Activated CD4-positive, alpha-beta memory T cell treated with anti-CD3 and anti-CD28 coated beads, Interleukin-2, amount 10 ng/mL, durations not matched to agents 7 days and 5 days (primary cell): ENCODE data around the gene POU6F1. TPM values are rescaled to one million over a fixed set of nuclear protein-coding genes. Genes with fewer than 3 reads are reported as not detected.

Source experiments
- CTCF ChIA-PET: fragments of 350-600 bp; sonication (Branson Sonifier 250); formaldehyde crosslinking; loops from one replicate; lab custom pipeline; 2021; ENCODE audit warnings: antibody characterized with exemption, inconsistent platforms; lab: Charles Lee
- POLR2A ChIA-PET: fragments of 350-600 bp; sonication (Branson Sonifier 250); formaldehyde crosslinking; loops from one replicate; lab custom pipeline; 2021; ENCODE audit warnings: antibody characterized with exemption; lab: Charles Lee
- DNase-seq: peaks from one replicate; pipeline ENCODE4 v3.0.0-alpha.2; 2020
- H3K27ac Mint-ChIP-seq: one replicate; pipeline ENCODE4 v1.8.0; 2021; ENCODE audit warnings: mild to moderate bottlenecking, mixed read lengths
- H3K27me3 Mint-ChIP-seq: one replicate; pipeline ENCODE4 v1.8.0; 2021; ENCODE audit warnings: mixed read lengths
- H3K36me3 Mint-ChIP-seq: one replicate; pipeline ENCODE4 v1.8.0; 2021; ENCODE audit warnings: low read depth, mixed read lengths
- H3K4me1 Mint-ChIP-seq: one replicate; pipeline ENCODE4 v1.8.0; 2021; ENCODE audit warnings: mixed read lengths
- H3K4me3 Mint-ChIP-seq: one replicate; pipeline ENCODE4 v1.8.0; 2021; ENCODE audit warnings: mild to moderate bottlenecking, mixed read lengths
- H3K9me3 Mint-ChIP-seq: one replicate; pipeline ENCODE4 v1.8.0; 2021; ENCODE audit warnings: mixed read lengths
- total RNA-seq, 2 experiments: library from RNA; stranded (reverse); gene quantifications; one replicate each; pipeline ENCODE4 v1.2.3, GENCODE V29; 2021

Gene POU6F1
- total RNA-seq, 2 experiments from 2014 or later = 4.1 to 4.8 TPM

DNA sequence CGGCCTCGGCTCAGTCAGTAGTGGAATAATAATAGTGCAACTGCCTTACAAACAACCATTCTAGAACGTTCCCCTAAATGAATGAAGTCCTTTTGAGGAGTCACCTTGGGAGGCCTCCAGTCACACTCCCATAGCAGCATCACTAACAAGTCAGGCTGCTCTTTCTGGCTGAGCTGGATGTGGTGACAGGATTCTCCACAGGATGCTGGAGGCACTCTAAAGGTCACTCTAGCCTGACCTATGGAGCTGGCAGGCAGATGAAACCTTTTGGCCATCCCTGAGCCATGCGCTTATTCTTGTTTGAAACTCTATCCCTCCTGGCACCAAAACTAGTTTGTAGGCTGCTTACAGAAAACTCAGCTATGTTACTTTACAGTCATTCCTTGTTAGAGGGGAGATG is 27.0 kb downstream of the POU6F1 start:
- H3K27ac Mint-ChIP-seq = no peak overlapping the region
- H3K27me3 Mint-ChIP-seq = no peaks in the 10 kb centered on the region
- H3K4me1 Mint-ChIP-seq = no peaks in the 10 kb centered on the region
- DNase-seq = no peak
- H3K36me3 Mint-ChIP-seq = no peaks in the 10 kb centered on the region
- ChIA-PET CTCF (no interaction called here), POLR2A (no interaction called here)
- no peaks in the 10 kb centered on the region for H3K9me3 Mint-ChIP-seq
- H3K4me3 Mint-ChIP-seq = no peak overlapping the region

DNA sequence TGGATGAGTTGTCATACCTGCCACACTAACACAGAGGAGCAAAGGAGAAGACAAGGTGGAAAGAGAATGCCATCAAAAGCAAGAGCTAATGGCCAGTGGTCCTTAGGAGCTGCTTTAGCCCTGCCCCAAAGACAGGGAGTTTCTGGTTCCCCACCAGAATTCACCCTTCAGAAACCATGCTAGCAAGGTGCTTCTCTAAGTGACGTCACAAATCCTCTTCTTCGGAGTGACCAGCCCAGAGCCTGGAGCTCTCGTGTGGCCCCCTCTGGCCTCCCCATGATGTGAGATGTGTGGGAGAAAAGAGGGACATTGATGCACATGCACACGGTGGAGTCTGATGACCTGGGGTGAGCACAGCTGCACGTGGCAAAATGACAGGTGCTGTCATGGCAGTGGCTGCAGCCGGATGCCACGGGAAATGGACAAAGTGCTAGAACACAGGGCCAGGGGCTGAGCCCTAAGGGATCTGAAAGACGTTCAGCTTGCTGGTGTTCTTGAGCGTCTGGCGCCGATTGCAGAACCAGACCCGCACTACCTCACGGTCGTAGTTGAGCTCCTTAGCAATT is 28.0 kb downstream of the POU6F1 start:
- no peak for DNase-seq
- ChIA-PET CTCF (interaction anchor here (0.6 kb wide), 1 partner anchor 362 kb away, joined by 3 read pairs; no protein-coding TSS in a partner anchor), POLR2A (no interaction called here)
- Mint-ChIP-seq H3K9me3 (no peaks in the 10 kb centered on the region), H3K4me3 (no peak overlapping the region), H3K27me3 (no peaks in the 10 kb centered on the region), H3K4me1 (no peaks in the 10 kb centered on the region), H3K27ac (no peak overlapping the region), H3K36me3 (no peaks in the 10 kb centered on the region)

DNA sequence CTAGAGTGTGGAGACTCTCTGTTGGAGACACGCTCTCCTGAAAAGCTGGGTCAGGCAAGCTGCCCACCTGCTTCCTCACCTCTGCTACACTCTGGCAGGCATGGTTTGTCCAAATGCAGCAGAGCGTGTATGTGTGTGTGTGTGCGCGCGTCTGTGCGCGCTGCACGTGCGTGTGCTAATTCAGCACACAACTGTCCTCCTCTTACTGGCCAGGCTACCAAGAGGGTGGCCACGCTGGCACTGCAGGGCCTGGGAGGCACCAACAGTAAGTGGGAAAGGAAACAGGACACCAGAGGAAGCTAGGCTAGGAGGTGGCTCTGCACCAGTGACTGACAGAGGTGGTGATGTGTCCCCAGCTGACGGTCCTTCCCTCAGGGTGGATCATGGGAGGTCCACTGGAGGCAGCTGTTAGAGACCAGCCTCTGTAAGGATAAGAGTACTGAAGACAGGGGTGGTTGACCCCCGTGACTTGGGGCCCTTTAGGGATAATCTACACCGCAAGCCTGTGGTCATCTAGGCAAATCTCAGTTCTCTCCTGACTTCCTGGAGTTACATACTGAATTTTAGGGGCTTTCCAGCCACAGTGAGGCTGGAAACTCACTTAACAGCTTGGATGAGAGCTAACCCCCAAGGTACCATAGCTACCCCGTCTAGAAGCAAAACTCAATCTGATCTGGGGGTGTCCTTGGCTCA is 29.4 kb downstream of the POU6F1 start:
- no peaks in the 10 kb centered on the region for H3K4me1 Mint-ChIP-seq
- no peak for DNase-seq
- ChIA-PET POLR2A (no interaction called here), CTCF (no interaction called here)
- no peaks in the 10 kb centered on the region for H3K36me3 Mint-ChIP-seq
- no peak overlapping the region for H3K4me3 Mint-ChIP-seq
- H3K27ac Mint-ChIP-seq = no peak overlapping the region
- no peaks in the 10 kb centered on the region for H3K9me3 Mint-ChIP-seq
- H3K27me3 Mint-ChIP-seq = no peaks in the 10 kb centered on the region

DNA sequence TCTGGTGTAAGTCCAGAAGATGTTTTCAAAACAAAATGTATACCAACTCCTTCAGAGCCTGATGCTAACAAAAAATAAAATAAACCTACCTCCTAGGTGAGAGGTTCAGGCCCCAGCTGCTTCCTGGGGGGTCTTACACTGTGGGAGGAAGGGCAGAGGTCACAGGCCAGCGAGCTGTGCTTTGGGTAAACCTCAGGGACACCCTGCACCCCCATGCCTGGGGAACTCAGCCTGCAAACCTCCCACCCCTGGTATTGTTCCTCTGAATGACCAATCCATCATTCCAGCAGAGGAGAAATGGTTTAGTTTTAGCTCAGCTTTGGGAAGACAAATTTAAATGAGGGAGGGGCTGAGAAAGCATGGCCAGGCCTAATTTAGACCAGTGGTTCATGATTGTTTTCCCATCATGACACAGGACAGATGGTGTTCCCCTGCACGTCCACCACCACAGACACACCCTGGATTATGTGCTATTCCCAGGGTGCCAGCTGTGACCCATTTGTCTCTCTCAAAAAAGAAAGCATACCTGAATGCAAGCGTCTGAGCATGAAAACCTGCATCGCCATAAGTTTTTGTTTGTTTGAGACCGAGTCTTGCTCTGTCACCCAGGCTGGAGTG is 30.4 kb downstream of the POU6F1 start:
- DNase-seq = no peak
- H3K9me3 Mint-ChIP-seq = no peaks in the 10 kb centered on the region
- no peak overlapping the region for H3K4me3 Mint-ChIP-seq
- ChIA-PET CTCF (no interaction called here), POLR2A (no interaction called here)
- H3K27me3 Mint-ChIP-seq = no peaks in the 10 kb centered on the region
- no peak overlapping the region for H3K27ac Mint-ChIP-seq
- no peaks in the 10 kb centered on the region for H3K36me3 Mint-ChIP-seq
- no peaks in the 10 kb centered on the region for H3K4me1 Mint-ChIP-seq

DNA sequence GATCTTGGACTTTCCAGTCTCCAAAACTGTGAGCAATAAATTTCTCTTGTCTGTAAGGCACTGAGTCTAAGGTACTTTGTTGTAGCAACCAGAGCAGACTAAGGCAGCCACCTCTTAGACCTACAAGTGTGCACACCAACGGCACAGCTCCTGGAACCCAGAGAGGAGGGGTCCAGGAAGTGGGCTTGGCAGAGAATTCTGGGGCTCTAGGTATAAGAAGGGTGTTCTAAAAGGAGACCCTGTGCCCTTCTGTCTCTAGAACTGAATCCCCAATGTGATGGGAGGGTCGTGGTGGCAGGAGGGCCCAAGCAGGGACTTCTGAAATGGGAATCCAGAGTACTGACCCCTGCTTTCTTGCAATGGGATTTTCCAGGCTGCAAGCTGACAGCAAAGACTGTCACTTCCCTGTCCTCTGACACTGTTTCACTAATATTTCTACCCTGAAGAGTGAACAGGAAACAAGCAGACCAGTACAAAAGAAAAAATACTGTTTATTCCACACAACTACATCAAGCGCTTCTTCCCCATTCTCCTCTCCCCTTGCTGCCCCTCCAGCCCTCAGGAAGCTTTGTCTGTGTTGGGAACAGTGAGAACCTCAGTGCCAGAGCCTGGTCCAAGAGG is 31.3 kb downstream of the POU6F1 start:
- CTCF ChIA-PET = no interaction called here
- Mint-ChIP-seq H3K4me1 (no peaks in the 10 kb centered on the region), H3K36me3 (no peaks in the 10 kb centered on the region), H3K27me3 (no peaks in the 10 kb centered on the region), H3K4me3 (no peak overlapping the region), H3K9me3 (no peaks in the 10 kb centered on the region), H3K27ac (no peak overlapping the region)
- no peak for DNase-seq
- POLR2A ChIA-PET = no interaction called here

DNA sequence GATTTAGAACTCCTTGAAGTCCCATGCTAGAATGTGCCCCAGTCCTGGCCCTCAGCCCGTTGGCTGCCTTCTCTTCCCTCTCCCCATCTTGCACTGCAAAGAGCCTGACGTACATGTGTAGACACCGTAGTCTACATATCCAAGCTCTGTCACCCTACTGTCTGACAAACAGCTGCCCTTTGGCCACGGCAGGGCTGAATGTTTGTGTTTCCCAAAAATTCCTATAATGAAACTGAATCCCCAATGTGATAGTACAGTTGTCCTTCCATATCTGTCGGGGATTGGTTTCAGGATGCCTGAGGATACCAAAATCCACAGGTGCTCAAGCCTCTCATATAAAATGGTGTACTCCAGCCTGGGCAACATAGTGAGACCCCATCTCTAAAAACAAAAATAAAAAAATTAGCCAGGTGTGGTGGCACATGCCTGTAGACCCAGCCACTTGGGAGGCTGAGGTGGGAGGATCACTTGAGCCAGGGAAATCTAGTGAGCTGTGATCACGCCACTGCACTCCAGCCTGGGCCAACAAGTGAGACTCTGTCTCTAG is 32.6 kb downstream of the POU6F1 start:
- H3K36me3 Mint-ChIP-seq = no peaks in the 10 kb centered on the region

DNA sequence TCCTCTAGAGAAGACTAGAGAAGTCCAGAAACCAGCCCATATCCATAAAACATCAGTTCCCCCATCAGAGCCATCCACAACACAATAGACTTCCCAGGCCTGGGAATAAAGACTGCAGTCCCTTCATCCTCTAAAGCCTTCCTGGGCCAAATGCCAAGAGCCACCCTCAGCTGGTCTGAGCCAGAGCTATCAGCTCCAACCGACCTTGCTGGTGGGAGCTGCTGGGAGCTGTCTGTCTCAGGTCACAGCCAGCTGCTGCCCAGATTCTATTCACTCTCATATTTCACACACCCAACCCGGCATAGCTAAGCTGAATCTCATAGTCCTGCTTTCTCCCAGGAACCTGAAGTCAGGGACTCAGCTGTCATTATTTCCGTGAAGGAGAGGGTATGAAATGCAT is 34.0 kb downstream of the POU6F1 start:
- no peak for DNase-seq
- POLR2A ChIA-PET = no interaction called here
- CTCF ChIA-PET = no interaction called here
- Mint-ChIP-seq H3K4me3 (no peak overlapping the region), H3K36me3 (no peaks in the 10 kb centered on the region), H3K4me1 (no peaks in the 10 kb centered on the region), H3K27ac (no peak overlapping the region), H3K27me3 (no peaks in the 10 kb centered on the region), H3K9me3 (no peaks in the 10 kb centered on the region)

More for the DNA sequence above, 32.6 kb downstream of the POU6F1 start:
- Mint-ChIP-seq H3K27me3 (no peaks in the 10 kb centered on the region), H3K4me3 (no peak overlapping the region), H3K4me1 (no peaks in the 10 kb centered on the region), H3K27ac (no peak overlapping the region), H3K9me3 (no peaks in the 10 kb centered on the region)
- CTCF ChIA-PET = no interaction called here
- DNase-seq = no peak
- POLR2A ChIA-PET = no interaction called here

DNA sequence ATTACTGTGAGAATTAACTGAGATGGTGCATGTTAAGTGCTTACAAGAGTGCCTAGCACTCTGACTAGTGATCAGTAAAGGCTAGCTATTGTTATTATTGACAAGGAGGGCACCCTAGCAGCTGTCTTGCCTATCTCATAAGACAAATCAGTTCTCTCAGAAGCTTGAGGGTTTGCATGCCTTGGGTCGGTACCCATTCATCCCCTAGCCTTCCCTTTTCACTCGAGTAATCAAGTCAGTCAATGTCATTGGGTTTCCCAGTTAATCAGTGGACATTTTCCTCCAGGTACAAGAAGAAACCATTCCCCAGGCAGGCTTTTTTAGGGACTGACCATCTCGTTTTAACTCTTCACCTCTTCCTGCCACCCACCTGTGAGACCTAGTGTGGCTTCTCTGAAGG is 34.5 kb downstream of the POU6F1 start:
- Mint-ChIP-seq H3K36me3 (no peaks in the 10 kb centered on the region), H3K4me1 (no peaks in the 10 kb centered on the region), H3K9me3 (no peaks in the 10 kb centered on the region), H3K27ac (no peak overlapping the region), H3K4me3 (no peak overlapping the region), H3K27me3 (no peaks in the 10 kb centered on the region)
- ChIA-PET POLR2A (no interaction called here), CTCF (no interaction called here)
- DNase-seq = no peak

DNA sequence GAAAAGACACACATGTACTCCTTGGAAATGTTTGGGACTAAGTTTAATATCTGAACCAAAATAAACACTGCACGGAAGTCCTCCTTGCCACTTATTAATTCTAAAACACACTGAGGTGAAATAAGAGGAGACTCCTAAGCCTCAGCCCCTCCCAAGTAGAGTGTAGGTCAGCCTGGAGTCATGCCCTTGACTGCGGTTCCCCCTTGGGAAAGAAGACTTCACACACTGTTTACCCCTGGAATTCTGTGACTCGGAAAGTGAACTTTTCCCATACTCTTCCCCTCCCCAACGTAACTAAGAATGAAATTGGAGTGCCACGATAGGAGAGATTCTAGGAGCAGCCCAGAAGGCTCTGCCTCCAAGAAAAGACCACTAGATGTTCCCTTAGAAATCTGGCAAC is 36.3 kb downstream of the POU6F1 start:
- DNase-seq = no peak
- no peaks in the 10 kb centered on the region for H3K36me3 Mint-ChIP-seq
- ChIA-PET POLR2A (no interaction called here), CTCF (no interaction called here)
- H3K9me3 Mint-ChIP-seq = no peaks in the 10 kb centered on the region
- H3K27ac Mint-ChIP-seq = no peak overlapping the region
- H3K27me3 Mint-ChIP-seq = no peaks in the 10 kb centered on the region
- no peak overlapping the region for H3K4me3 Mint-ChIP-seq
- no peaks in the 10 kb centered on the region for H3K4me1 Mint-ChIP-seq

DNA sequence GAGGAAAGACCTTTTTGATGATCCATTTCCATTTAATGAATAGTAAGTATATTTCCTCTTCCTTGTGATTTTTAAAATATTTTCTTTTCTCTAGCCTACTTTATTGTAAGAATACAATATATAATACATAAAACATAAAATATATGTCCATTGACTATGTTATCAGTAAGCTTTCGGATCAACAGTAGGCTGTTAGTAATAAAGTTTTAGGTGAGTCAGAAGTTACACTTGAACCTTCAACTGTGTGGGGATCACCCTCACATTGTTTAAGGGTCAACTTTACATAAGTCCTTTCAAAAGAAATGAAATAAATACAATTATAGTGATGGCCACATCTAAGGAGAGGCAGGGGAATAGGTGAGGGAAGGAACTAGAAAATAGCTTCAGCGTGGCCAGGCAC is 40.0 kb downstream of the POU6F1 start:
- CTCF ChIA-PET = no interaction called here

DNA sequence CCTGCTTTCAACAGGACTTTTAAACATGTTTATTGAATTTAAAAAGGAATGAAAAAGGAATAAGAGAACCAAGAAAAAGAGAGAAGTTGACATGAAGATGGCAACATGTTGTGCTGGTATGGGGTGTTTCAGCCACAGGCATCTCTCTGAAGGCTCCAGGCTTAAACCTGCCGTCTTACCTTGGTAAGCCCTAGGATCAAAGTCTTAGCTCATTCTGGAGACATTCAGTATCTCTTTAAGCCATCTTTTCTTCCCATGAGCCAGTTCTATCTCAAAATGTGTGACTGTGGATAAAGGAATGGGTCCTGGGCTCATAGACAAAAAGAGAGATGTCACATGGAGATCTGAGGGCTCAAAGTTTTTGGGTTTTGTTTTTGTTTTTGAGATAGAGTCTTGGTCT is 43.4 kb downstream of the POU6F1 start:
- H3K4me1 Mint-ChIP-seq = peaks cover 6% of the 10 kb centered on the region
- peaks cover 6% of the 10 kb centered on the region for H3K36me3 Mint-ChIP-seq
- no peak overlapping the region for H3K27ac Mint-ChIP-seq
- no peaks in the 10 kb centered on the region for H3K27me3 Mint-ChIP-seq
- no peak for DNase-seq
- H3K4me3 Mint-ChIP-seq = no peak overlapping the region
- ChIA-PET CTCF (interaction anchor here (0.6 to 1.3 kb wide), 2 partner anchors 44 to 157 kb away, joined by 3 to 4 read pairs; partner anchors contain the start of gene POU6F1), POLR2A (interaction anchor here (0.5 to 1.6 kb wide), 4 partner anchors 64 to 668 kb away, joined by 3 to 7 read pairs (median 4); partner anchors contain the start of genes DAZAP2 and LETMD1)
- H3K9me3 Mint-ChIP-seq = no peaks in the 10 kb centered on the region

More for the DNA sequence above, 40.0 kb downstream of the POU6F1 start:
- H3K4me1 Mint-ChIP-seq = peaks cover 2% of the 10 kb centered on the region
- no peaks in the 10 kb centered on the region for H3K9me3 Mint-ChIP-seq
- no peaks in the 10 kb centered on the region for H3K36me3 Mint-ChIP-seq
- POLR2A ChIA-PET = no interaction called here
- no peaks in the 10 kb centered on the region for H3K27me3 Mint-ChIP-seq
- H3K27ac Mint-ChIP-seq = no peak overlapping the region
- H3K4me3 Mint-ChIP-seq = no peak overlapping the region
- no peak for DNase-seq

DNA sequence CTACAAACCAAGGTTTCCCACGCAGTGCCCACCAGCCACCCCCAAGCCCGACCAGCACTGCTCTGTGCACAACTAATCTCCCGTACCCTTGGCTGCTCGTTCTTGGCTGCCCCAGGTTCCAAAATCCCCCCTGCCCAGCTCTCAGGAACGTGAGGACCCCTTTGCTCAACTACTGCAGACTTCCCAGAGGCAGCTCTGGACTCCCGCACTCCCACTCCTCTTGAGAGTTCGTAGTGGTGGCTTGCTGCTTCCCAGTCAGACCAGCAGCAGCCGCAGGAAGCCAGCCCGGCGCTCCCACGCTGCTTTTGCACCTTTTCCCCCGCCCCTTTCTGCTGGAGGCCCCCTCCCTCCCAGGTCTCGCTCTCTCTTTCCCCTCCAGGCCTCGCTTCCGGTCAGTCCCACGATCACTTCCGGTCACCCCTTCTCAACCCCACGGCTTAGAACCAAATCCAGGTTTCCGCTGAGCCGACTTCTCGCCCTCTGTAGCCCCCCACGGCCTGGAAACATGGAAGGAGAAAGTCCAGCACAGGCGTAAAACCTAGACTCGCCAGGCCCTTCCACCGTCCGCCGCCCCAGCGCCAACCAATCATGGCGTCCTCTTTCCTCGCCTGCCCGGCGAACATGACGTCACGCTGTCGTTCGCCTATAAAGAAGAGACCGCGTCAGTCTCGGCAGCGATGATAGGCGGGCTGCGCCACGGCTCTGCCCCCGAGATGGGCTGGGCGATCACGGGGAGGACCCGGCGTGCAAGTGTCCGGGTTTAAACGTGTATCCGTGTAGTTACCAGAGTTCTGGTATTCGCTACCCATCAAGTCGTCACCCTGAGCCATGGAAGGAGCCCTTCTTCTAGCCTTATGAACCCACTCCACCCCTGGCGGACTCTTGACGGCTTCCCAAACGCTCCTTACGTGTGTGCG is 45.1 kb downstream of the POU6F1 start, which contains the start of gene TFCP2:
Gene TFCP2, minus strand, starts transcription at position 621 of the 917 bp plus-strand sequence. CDS start 713 bp downstream, outside the sequence.
- Mint-ChIP-seq H3K4me1 (peaks cover 8% of the 10 kb centered on the region), H3K27ac (peak within 1 kb of the TSS; percentile 62), H3K36me3 (peaks cover 9% of the 10 kb centered on the region), H3K4me3 (peak within 1 kb of the TSS; percentile 65), H3K9me3 (no peaks in the 10 kb centered on the region), H3K27me3 (no peaks in the 10 kb centered on the region)
- peak; percentile 95 for DNase-seq
- ChIA-PET POLR2A (interaction anchor here (1.2 to 2.1 kb wide), 4 partner anchors 45 to 124 kb away, joined by 3 to 9 read pairs (median 8); partner anchors contain the start of genes DAZAP2, LETMD1 and POU6F1), CTCF (interaction anchor here (0.6 to 2.1 kb wide), 5 partner anchors 45 to 1079 kb away, joined by 3 to 6 read pairs (median 3); partner anchors contain the start of gene POU6F1)
